Liver (tissue), 9 donors: ENCODE results near the gene ENKD1. TPM values are rescaled to one million over a fixed set of nuclear protein-coding genes. Genes with fewer than 3 reads are reported as not detected.

ENCODE experiments used
- DNase-seq: peaks from one replicate; pipeline ENCODE4 v3.0.0-alpha.2; 2017; ENCODE audit warnings: low spot score
- H3K27ac ChIP-seq, 2 donors: one replicate each; pipeline ENCODE4 v1.7.0; 2013; ENCODE audit warnings: inconsistent platforms in 2 of 2, low read length in 2 of 2, control low read depth in 1 of 2, low read depth in 1 of 2, mild to moderate bottlenecking in 1 of 2
- H3K27me3 ChIP-seq, 4 donors: one replicate each; pipeline versions ENCODE4 v1.6.1 to v1.7.0; 2013; ENCODE audit warnings: low read length in 3 of 4, inconsistent platforms in 1 of 4, mild to moderate bottlenecking in 1 of 4, moderate library complexity in 1 of 4; ENCODE audit not compliant: control insufficient read depth in 4 of 4, insufficient read depth in 4 of 4
- H3K36me3 ChIP-seq, 4 donors: one replicate each; pipeline versions ENCODE4 v1.6.1 to v1.7.0; 2013; ENCODE audit warnings: low read length in 3 of 4, mild to moderate bottlenecking in 3 of 4, low read depth in 1 of 4, moderate library complexity in 1 of 4; ENCODE audit not compliant: control insufficient read depth in 4 of 4, insufficient read depth in 3 of 4
- H3K4me1 ChIP-seq, 4 donors: one replicate each; pipeline versions ENCODE4 v1.6.1 to v1.7.0; 2013; ENCODE audit warnings: low read length in 3 of 4, mild to moderate bottlenecking in 3 of 4, moderate library complexity in 1 of 4; ENCODE audit not compliant: control insufficient read depth in 4 of 4, insufficient read depth in 4 of 4
- H3K4me3 ChIP-seq, 3 donors: one replicate each; pipeline versions ENCODE4 v1.6.1 to v1.7.0; 2013; ENCODE audit warnings: low read length in 3 of 3, control low read depth in 1 of 3, low read depth in 1 of 3, mild to moderate bottlenecking in 1 of 3
- H3K9ac ChIP-seq, 2 donors: one replicate each; pipeline ENCODE4 v1.7.0; 2013; ENCODE audit warnings: low read length in 2 of 2, mild to moderate bottlenecking in 2 of 2, moderate library complexity in 2 of 2, control low read depth in 1 of 2, low read depth in 1 of 2
- H3K9me3 ChIP-seq, 4 donors: one replicate each; pipeline versions ENCODE4 v1.6.1 to v1.7.0; 2013; ENCODE audit warnings: low read length in 3 of 4; ENCODE audit not compliant: control insufficient read depth in 4 of 4
- FOXA1 ChIP-seq: IDR thresholded peaks from 2 replicates; pipeline ENCODE4 v1.6.1; 2016; ENCODE audit warnings: antibody characterized with exemption
- FOXA2 ChIP-seq: IDR thresholded peaks from 2 replicates; pipeline ENCODE4 v1.6.1; 2016; ENCODE audit warnings: antibody characterized with exemption
- HNF4A ChIP-seq, 2 donors: conservative IDR thresholded peaks; 2 replicates each; pipeline ENCODE4 v1.6.1; 2016; ENCODE audit warnings: antibody characterized with exemption in 2 of 2, mild to moderate bottlenecking in 2 of 2
- HNF4G ChIP-seq: IDR thresholded peaks from 2 replicates; pipeline ENCODE4 v1.6.1; 2016; ENCODE audit warnings: antibody characterized with exemption
- RAD21 ChIP-seq, 2 donors: IDR thresholded peaks; 2 replicates each; pipeline ENCODE4 v1.6.1; 2016; ENCODE audit warnings: antibody characterized with exemption in 2 of 2, mild to moderate bottlenecking in 2 of 2
- RXRA ChIP-seq, 2 donors: IDR thresholded peaks; 2 replicates each; pipeline ENCODE4 v1.6.1; 2017 to 2018; ENCODE audit warnings: antibody characterized with exemption in 2 of 2, mild to moderate bottlenecking in 1 of 2
- SP1 ChIP-seq: IDR thresholded peaks from 2 replicates; pipeline ENCODE4 v1.6.1; 2018; ENCODE audit warnings: antibody characterized with exemption, mild to moderate bottlenecking
- TAF1 ChIP-seq: conservative IDR thresholded peaks from 2 replicates; pipeline ENCODE4 v1.6.1; 2016; ENCODE audit warnings: antibody characterized with exemption, mild to moderate bottlenecking
- WGBS: extraction: QIAGEN DNeasy Blood & Tissue Kit; methylation state at CpG from one replicate; pipeline ENCODE4 v1.1.7; 2013; 5-methylcytosine and 5-hydroxymethylcytosine counted together
- polyA plus RNA-seq, 2 donors: library from polyadenylated mRNA; stranded (reverse) in 1 of 2; unstranded in 1 of 2; fragments of 200-250 nt in 1 of 2; fragments of >200 nt in 1 of 2; fragmentation: Nextera tagmentation in 1 of 2; extraction: Ambion mirVana in 1 of 2; gene quantifications; one replicate each; pipeline versions ENCODE4 v1.2.1 to v1.2.3, GENCODE V29; 2013 to 2015
- total RNA-seq, 2 donors: library from RNA; depleted of rRNA; stranded (reverse); fragments of >200 nt; gene quantifications; one replicate each; pipeline ENCODE4 v1.2.3, GENCODE V29; 2014
- TF ChIP-seq, protein P1 (sequence below): IDR thresholded peaks from 2 replicates; pipeline ENCODE4 v1.6.1; 2016; ENCODE audit warnings: antibody characterized with exemption
- TF ChIP-seq, protein P2 (sequence below): fragments of 150-350 bp; IDR thresholded peaks from 2 replicates; pipeline ENCODE4 v1.5.1; 2017; ENCODE audit warnings: improper control_type of control experiment, low read depth, low read length; ENCODE audit not compliant: missing input control
- donor health status: healthy.
- donor health status: healthy.
- donor health status: healthy.
- donor health status: healthy.
- donor health status: healthy.

ENKD1 gene
- total and polyA plus RNA-seq, 4 donors: 2.6 to 7.8 (median 4.7) TPM

DNA sequence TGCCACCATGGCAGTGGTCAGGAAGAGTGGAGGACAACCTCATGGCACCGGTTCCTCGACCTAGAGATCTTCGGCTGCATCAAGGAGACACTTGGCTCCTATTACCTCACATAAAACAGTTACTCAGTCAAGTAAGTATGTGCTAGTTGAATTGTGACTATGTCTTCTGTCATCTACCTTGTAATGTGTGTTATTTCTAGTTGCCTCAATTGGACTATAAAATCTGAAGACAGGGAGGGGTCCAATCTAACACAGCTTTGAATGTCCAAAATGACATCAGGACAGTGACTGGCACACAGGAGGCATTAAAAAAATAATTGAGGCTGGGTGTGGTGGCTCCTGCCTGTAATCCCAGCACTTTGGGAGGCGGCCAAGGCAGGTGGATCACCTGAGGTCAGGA lies 17.2 kb upstream of the ENKD1 start:
- Histone ChIP-seq H3K4me3 (no peak overlapping the region), H3K27me3 (no peaks in the 10 kb centered on the region), H3K9me3 (no peaks in the 10 kb centered on the region), H3K9ac (no peak overlapping the region), H3K27ac (no peak overlapping the region), H3K36me3 (peaks cover 0 to 19% (median 12%) of the 10 kb centered on the region in 4 donors), H3K4me1 (peaks cover 0 to 12% (median 10%) of the 10 kb centered on the region in 4 donors)
- TF ChIP-seq FOXA2: no peak
- no peak for TF ChIP-seq RXRA (IDR thresholded peaks at IDR 0.05)
- TF ChIP-seq FOXA1: no peak
- WGBS: 91% methylated on average over 4 of the region's 4 CpGs
- DNase-seq: no peak

DNA sequence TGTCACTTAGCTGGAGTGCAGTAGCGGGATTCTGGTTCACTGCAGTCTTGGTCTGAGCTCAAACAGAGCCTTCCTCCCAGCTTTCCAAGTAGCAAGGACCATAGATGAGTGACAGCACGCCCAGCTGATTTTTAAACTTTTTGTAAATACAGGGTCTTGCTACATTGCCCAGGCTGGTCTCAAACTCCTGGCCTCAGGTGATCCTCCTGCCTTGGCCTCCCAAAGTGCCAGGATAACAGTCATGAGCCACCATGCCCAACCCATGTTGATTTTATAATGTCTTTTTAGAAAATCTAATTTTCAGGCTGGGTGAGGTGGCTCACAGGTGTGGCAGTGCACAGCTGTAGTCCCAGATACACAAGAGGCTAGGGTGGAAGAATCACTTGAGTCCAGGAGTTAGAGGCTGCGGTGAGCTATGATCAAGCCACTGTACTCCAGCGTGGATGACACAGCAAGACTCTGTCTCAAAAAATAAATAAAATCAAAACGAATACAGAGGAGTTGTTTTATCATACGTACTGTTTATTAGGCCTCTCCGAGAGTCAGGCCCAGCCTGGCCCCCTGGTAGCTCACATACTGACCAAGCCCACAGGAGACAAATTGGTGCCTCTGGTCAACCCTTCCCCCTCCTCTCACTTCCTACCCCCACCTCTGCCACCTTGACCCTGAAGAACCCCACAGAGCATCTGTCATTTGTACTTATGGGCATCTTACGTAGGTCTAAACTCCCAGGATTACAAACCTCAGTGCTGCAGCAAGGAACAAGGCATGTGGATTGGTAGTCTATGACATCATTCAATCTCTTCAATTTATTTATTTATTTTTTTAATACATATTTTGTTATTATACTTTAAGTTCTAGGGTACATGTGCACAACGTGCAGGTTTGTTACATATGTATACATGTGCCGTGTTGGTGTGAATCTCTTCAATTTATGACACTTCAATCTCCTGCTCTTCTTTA lies 13.7 kb upstream of the ENKD1 start:
- DNase-seq: no peak
- Histone ChIP-seq H3K27ac (no peak overlapping the region), H3K9me3 (no peaks in the 10 kb centered on the region), H3K4me3 (no peak overlapping the region), H3K36me3 (peaks cover 0 to 18% (median 8%) of the 10 kb centered on the region in 4 donors), H3K27me3 (no peaks in the 10 kb centered on the region), H3K4me1 (peaks cover 10 to 34% (median 25%) of the 10 kb centered on the region in 4 donors), H3K9ac (no peak overlapping the region)
- no peak for TF ChIP-seq FOXA1
- WGBS: 92% methylated on average over 10 of the region's 10 CpGs

DNA sequence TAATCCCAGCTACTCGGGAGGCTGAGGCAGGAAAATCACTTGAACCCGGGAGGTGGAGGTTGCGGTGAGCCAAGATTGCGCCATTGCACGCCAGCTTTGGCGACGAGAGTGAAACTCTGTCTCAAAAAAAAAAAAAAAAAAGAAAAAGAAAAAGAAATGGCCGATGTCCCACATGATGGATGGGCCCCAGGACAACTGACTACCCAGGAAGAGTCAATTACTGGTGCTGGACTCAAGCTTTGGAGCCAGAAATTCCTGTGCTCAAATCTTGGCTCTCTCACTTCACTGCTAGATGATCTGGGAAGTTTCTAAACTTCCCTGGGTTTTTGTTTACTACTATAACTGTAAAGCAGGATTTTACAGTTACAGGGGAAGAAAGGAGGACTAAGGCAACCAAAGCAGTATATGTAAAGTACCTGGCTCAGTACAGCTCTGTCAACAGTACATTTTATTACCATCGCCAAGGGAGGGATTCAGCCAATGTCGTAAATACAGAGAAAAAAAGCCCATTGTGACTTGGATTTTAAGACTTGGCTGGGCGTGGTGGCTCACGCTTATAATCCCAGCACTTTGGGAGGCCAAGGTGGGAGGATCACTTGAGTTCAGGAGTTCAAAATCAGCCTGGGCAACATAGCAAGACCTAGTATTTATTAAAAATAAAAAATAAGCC lies 11.9 kb upstream of the ENKD1 start:
- Histone ChIP-seq H3K4me1 (peaks cover 8 to 43% (median 35%) of the 10 kb centered on the region in 4 donors), H3K4me3 (no peak overlapping the region), H3K27ac (no peak overlapping the region), H3K27me3 (no peaks in the 10 kb centered on the region), H3K9ac (no peak overlapping the region), H3K36me3 (peaks cover 0 to 8% (median 4%) of the 10 kb centered on the region in 4 donors), H3K9me3 (no peaks in the 10 kb centered on the region)
- DNase-seq: no peak
- 85% methylated on average over 12 of the region's 12 CpGs for WGBS
- TF ChIP-seq FOXA1: no peak
- TF ChIP-seq HNF4A (conservative IDR thresholded peaks at IDR 0.05): no peak
- TF ChIP-seq, protein P1, sequence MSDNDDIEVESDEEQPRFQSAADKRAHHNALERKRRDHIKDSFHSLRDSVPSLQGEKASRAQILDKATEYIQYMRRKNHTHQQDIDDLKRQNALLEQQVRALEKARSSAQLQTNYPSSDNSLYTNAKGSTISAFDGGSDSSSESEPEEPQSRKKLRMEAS: no peak
- no peak for TF ChIP-seq RXRA (IDR thresholded peaks at IDR 0.05)
- TF ChIP-seq, protein P2, sequence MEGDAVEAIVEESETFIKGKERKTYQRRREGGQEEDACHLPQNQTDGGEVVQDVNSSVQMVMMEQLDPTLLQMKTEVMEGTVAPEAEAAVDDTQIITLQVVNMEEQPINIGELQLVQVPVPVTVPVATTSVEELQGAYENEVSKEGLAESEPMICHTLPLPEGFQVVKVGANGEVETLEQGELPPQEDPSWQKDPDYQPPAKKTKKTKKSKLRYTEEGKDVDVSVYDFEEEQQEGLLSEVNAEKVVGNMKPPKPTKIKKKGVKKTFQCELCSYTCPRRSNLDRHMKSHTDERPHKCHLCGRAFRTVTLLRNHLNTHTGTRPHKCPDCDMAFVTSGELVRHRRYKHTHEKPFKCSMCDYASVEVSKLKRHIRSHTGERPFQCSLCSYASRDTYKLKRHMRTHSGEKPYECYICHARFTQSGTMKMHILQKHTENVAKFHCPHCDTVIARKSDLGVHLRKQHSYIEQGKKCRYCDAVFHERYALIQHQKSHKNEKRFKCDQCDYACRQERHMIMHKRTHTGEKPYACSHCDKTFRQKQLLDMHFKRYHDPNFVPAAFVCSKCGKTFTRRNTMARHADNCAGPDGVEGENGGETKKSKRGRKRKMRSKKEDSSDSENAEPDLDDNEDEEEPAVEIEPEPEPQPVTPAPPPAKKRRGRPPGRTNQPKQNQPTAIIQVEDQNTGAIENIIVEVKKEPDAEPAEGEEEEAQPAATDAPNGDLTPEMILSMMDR: no peak
- no peak for TF ChIP-seq RAD21 (IDR thresholded peaks at IDR 0.05)
- TF ChIP-seq SP1: no peak
- no peak for TF ChIP-seq HNF4G
- no peak for TF ChIP-seq FOXA2
- no peak for TF ChIP-seq TAF1
